Neutrophil (primary cell): ENCODE data around the gene ZMAT1.

Source experiments
- H3K27ac ChIP-seq: fragments of 200-600 bp; sonication (generic); 2 replicates; pipeline ENCODE4 v1.5.1; 2016; ENCODE audit warnings: mild to moderate bottlenecking, moderate library complexity
- H3K27me3 ChIP-seq: fragments of 200-600 bp; sonication (generic); 2 replicates; pipeline ENCODE4 v1.6.0; 2016; ENCODE audit warnings: mild to moderate bottlenecking
- H3K36me3 ChIP-seq: fragments of 200-600 bp; sonication (generic); 2 replicates; pipeline ENCODE4 v1.5.1; 2017
- H3K4me1 ChIP-seq, 2 experiments: fragments of 200-600 bp in 1 of 2; sonication (generic) in 1 of 2; 1 replicate in 1 of 2; 2 replicates in 1 of 2; pipeline versions ENCODE4 v1.5.1 to v1.6.1; 2013 to 2016; ENCODE audit warnings: low read depth in 1 of 2, low read length in 1 of 2, mild to moderate bottlenecking in 1 of 2, moderate library complexity in 1 of 2; ENCODE audit not compliant: control insufficient read depth in 1 of 2, insufficient read depth in 1 of 2
- H3K4me3 ChIP-seq, 2 experiments: fragments of 200-600 bp in 1 of 2; sonication (generic) in 1 of 2; 1 replicate in 1 of 2; 2 replicates in 1 of 2; pipeline ENCODE4 v1.5.1; 2013 to 2016; ENCODE audit warnings: low read depth in 1 of 2, low read length in 1 of 2, mild to moderate bottlenecking in 1 of 2, moderate library complexity in 1 of 2
- H3K9me3 ChIP-seq: fragments of 200-600 bp; sonication (generic); 2 replicates; pipeline ENCODE4 v1.5.1; 2016
- CTCF ChIP-seq: fragments of 200-600 bp; sonication (generic); IDR thresholded peaks from 2 replicates; pipeline ENCODE4 v1.5.1; 2016; ENCODE audit warnings: antibody characterized with exemption

The ZMAT1 gene

GRCh38 chrX:101956556-101956955 lies 24.7 kb upstream of the ZMAT1 start:
- H3K27me3 ChIP-seq = no peaks in the 10 kb centered on the region
- no peaks in the 10 kb centered on the region for H3K4me1 ChIP-seq
- no peak overlapping the region for H3K27ac ChIP-seq
- TF ChIP-seq CTCF = no peak
- no peaks in the 10 kb centered on the region for H3K36me3 ChIP-seq
- no peak overlapping the region for H3K4me3 ChIP-seq
- H3K9me3 ChIP-seq = no peaks in the 10 kb centered on the region

GRCh38 chrX:101950581-101950980 lies 18.8 kb upstream of the ZMAT1 start:
- Histone ChIP-seq H3K27me3 (no peaks in the 10 kb centered on the region), H3K9me3 (no peaks in the 10 kb centered on the region), H3K36me3 (no peaks in the 10 kb centered on the region), H3K27ac (no peak overlapping the region), H3K4me3 (no peak overlapping the region), H3K4me1 (no peaks in the 10 kb centered on the region)
- TF ChIP-seq CTCF = no peak

- H3K36me3 ChIP-seq = no peaks in the 10 kb centered on the region
- no peak for TF ChIP-seq CTCF
These were observed 383 bp upstream of the ZMAT1 start for GRCh38 chrX:101932249-101932570.

GRCh38 chrX:101931136-101931487 lies 715 bp downstream of the ZMAT1 start:
- Histone ChIP-seq H3K27ac (peak overlapping the region; percentile 93), H3K36me3 (no peaks in the 10 kb centered on the region), H3K4me1 (peaks cover 6 to 8% of the 10 kb centered on the region in 2 experiments), H3K4me3 (peak overlapping the region; percentile 55 to 65), H3K9me3 (no peaks in the 10 kb centered on the region), H3K27me3 (no peaks in the 10 kb centered on the region)
- TF ChIP-seq CTCF = no peak

More at GRCh38 chrX:101932249-101932570, 383 bp upstream of the ZMAT1 start:
- Histone ChIP-seq H3K9me3 (no peaks in the 10 kb centered on the region), H3K27me3 (no peaks in the 10 kb centered on the region), H3K27ac (peak overlapping the region; percentile 93), H3K4me1 (peaks cover 6 to 8% of the 10 kb centered on the region in 2 experiments), H3K4me3 (peak overlapping the region in 1 of 2 experiments; percentile 55)

GRCh38 chrX:101925733-101926132 lies 6.1 kb downstream of the ZMAT1 start:
- Histone ChIP-seq H3K4me1 (peaks cover 2% of the 10 kb centered on the region in 2 experiments), H3K27me3 (no peaks in the 10 kb centered on the region), H3K4me3 (no peak overlapping the region), H3K9me3 (no peaks in the 10 kb centered on the region), H3K27ac (no peak overlapping the region), H3K36me3 (no peaks in the 10 kb centered on the region)
- no peak for TF ChIP-seq CTCF

GRCh38 chrX:101918751-101919150 lies 13.1 kb downstream of the ZMAT1 start:
- TF ChIP-seq CTCF = no peak
- Histone ChIP-seq H3K36me3 (no peaks in the 10 kb centered on the region), H3K4me3 (no peak overlapping the region), H3K27me3 (no peaks in the 10 kb centered on the region), H3K27ac (no peak overlapping the region), H3K4me1 (no peaks in the 10 kb centered on the region), H3K9me3 (no peaks in the 10 kb centered on the region)
